Activated T-cell treated with anti-CD3 and anti-CD28 coated beads, Interleukin-2, amount 50 U/mL, for 4 hours (primary cell): ENCODE data around the gene TMIGD1. TPM values are rescaled to one million over a fixed set of nuclear protein-coding genes. Genes with fewer than 3 reads are reported as not detected.

Experiments used
- total RNA-seq, 3 donors: library from RNA; stranded (reverse); gene quantifications; one replicate each; pipeline ENCODE4 v1.2.1, GENCODE V29; 2021

Gene TMIGD1
- total RNA-seq, 3 donors from 2014 or later = not detected

Other genes starting within 250 kb of the TMIGD1 start
- 10 to 100 TPM; 33.0 to 40.8 (median 40.2) TPM for gene NSRP1, start 217.2 kb downstream of the TMIGD1 start, total RNA-seq
- not detected for gene SLC6A4, start 98.4 kb downstream of the TMIGD1 start, total RNA-seq
- gene BLMH, start 42.1 kb downstream of the TMIGD1 start, total RNA-seq = 10 to 100 TPM; 67.5 to 81.8 (median 74.8) TPM
- 10 to 100 TPM; 31.1 to 40.2 (median 38.7) TPM for gene CPD, start 44.9 kb upstream of the TMIGD1 start, total RNA-seq
- gene GOSR1, start 143.4 kb upstream of the TMIGD1 start, total RNA-seq = 10 to 100 TPM; 61.7 to 63.5 (median 62.7) TPM